ENCODE results near the gene NPY1R.

DNA sequence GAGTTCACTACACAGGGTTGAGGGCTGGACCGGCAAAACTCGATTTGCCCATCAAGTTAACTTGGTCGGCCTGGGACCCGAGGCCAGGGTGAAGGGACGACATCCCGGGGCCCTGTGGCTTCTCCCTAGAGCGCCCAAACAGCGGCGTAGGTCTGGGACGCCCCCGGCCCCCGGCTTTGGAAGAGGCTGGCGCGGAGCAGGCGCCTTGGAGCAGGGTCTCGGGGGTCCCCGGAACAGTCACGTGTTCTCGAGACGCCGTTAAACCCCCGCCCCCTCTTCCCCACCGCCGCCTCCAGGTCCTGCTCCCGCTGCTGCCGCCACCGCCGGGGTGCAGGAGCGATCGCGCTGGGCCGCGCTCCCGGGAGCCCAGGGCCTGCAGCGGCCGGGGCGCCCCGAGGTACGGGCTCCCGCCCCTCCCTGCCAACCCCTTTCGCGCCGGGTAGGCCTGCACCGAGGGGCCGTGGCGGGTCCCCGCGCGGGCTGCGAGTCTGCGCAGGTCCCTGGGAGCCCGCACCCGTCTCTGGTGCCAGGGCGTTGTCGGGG, 11.3 kb upstream of the NPY1R start, which contains the start of gene NPY5R:
- TF ChIP-seq CTCF (IDR thresholded peaks at IDR 0.05; ENCODE audit: low read depth, low read length) (no peak), EZH2phosphoT487 (IDR thresholded peaks at IDR 0.05; ENCODE audit: low read depth) (no peak)

All from OCI-LY3 (cell line).